ENCODE data around the gene PALM3. TPM values are rescaled to one million over a fixed set of nuclear protein-coding genes. Genes with fewer than 3 reads are reported as not detected.

Gene PALM3
- total RNA-seq, 1 experiment from 2014 or later, result 0.54 TPM

- POLR2A ChIA-PET, result no interaction called here
- intact Hi-C loops (cut with micrococcal nuclease; ENCODE audit: unreplicated experiment), result no loop called here
- no TSS peak for BruUV-seq (replicated peaks)
Measured at GRCh38 chr19:14091081-14091812, 29.4 kb upstream of the PALM3 start.

GRCh38 chr19:14090509-14091080 lies 28.7 kb upstream of the PALM3 start, which contains the start of gene SAMD1:
SAMD1 (minus strand) TSS chr19:14090751.
- Histone ChIP-seq H3K4me1 (ENCODE audit: control insufficient read depth, insufficient read depth, low read length) (peaks cover 4% of the 10 kb centered on the region), H3K4me3 (ENCODE audit: low read depth in 2 of 2, low read length in 2 of 2) (peak within 1 kb of the TSS; percentile 64 to 66), H3K9me3 (ENCODE audit: control insufficient read depth, insufficient read depth, low read depth, low read length) (peaks cover 3% of the 10 kb centered on the region; the same call in 1 of the 2 replicates), H3K36me3 (ENCODE audit: control insufficient read depth, insufficient read depth, low read length) (no peaks in the 10 kb centered on the region; the same call in 1 of the 2 replicates), H3K27ac (ENCODE audit: low read length) (peak within 1 kb of the TSS; percentile 89), H3K27me3 (ENCODE audit: control insufficient read depth, insufficient read depth, low read length) (no peaks in the 10 kb centered on the region)
- BruUV-seq (replicated peaks), result no TSS peak
- no peak for DNase-seq (ENCODE audit: low read depth, low spot score)
- intact Hi-C loops (cut with micrococcal nuclease; ENCODE audit: unreplicated experiment) (no loop called here), in situ Hi-C loops (cut with HindIII; ENCODE audit: low pct_unique_long_range_greater_than_20kb, low sequenced_read_pairs) (no loop called here)
- ATAC-seq, result peak; percentile 76
- TF ChIP-seq POLR2AphosphoS5 (IDR thresholded peaks at IDR 0.05; ENCODE audit: low read depth, low read length) (no peak), SIN3A (IDR thresholded peaks at IDR 0.05; ENCODE audit: borderline replicate concordance, insufficient read depth, low read depth, low read length) (peak; percentile 18; the same call in 1 of the 2 replicates)
- ChIA-PET POLR2A (no interaction called here), CTCF (no interaction called here)

More at GRCh38 chr19:14091081-14091812, 29.4 kb upstream of the PALM3 start:
- Histone ChIP-seq H3K9me3 (ENCODE audit: control insufficient read depth, insufficient read depth, low read depth, low read length) (peaks cover 3% of the 10 kb centered on the region; the same call in 1 of the 2 replicates), H3K27ac (ENCODE audit: low read length) (peak overlapping the region; percentile 89), H3K4me1 (ENCODE audit: control insufficient read depth, insufficient read depth, low read length) (peaks cover 4% of the 10 kb centered on the region), H3K27me3 (ENCODE audit: control insufficient read depth, insufficient read depth, low read length) (no peaks in the 10 kb centered on the region), H3K36me3 (ENCODE audit: control insufficient read depth, insufficient read depth, low read length) (no peaks in the 10 kb centered on the region; the same call in 1 of the 2 replicates), H3K4me3 (ENCODE audit: low read depth in 2 of 2, low read length in 2 of 2) (peak overlapping the region; percentile 64 to 66)
- in situ Hi-C loops (cut with HindIII; ENCODE audit: low pct_unique_long_range_greater_than_20kb, low sequenced_read_pairs), result no loop called here
- CTCF ChIA-PET, result no interaction called here
- ATAC-seq (peak; percentile 88), DNase-seq (ENCODE audit: low read depth, low spot score) (no peak)
- TF ChIP-seq CTCF (IDR thresholded peaks at IDR 0.05) (peak; percentile 63), REST (IDR thresholded peaks at IDR 0.05; ENCODE audit: insufficient read depth in 1 of 2, low read depth in 2 of 2, low read length in 1 of 2) (no peak), SIN3A (IDR thresholded peaks at IDR 0.05; ENCODE audit: borderline replicate concordance, insufficient read depth, low read depth, low read length) (peak; percentile 33; the same call in 1 of the 2 replicates)

Measured in Panc1 (cell line).